MM.1S (cell line): ENCODE data around the gene MAP3K5.
"Not testable (repeated sequence)": the region's sequence is repeated elsewhere in the genome, so short reads cannot be mapped to it uniquely, and the experiment has no call there.

Experiments used
- DNase-seq: peaks from one replicate; pipeline ENCODE4 v3.0.0-alpha.2; 2015
- H2AFZ ChIP-seq: fragments of 300-600 bp; sonication (generic); 2 replicates; pipeline ENCODE4 v1.6.0; 2016; ENCODE audit warnings: antibody characterized with exemption, low read length
- H3F3A ChIP-seq: fragments of 300-600 bp; sonication (generic); 2 replicates; pipeline ENCODE4 v1.6.1; 2016; ENCODE audit warnings: mild to moderate bottlenecking, antibody characterized with exemption, low read length, moderate library complexity, mixed read lengths; ENCODE audit not compliant: insufficient read depth
- H3K27ac ChIP-seq: fragments of 300-600 bp; sonication (generic); 2 replicates; pipeline ENCODE4 v1.5.1; 2016; ENCODE audit warnings: mild to moderate bottlenecking, low read length
- H3K27me3 ChIP-seq: fragments of 300-600 bp; sonication (generic); replicated peaks from 2 replicates; pipeline ENCODE4 v1.6.0; 2016; ENCODE audit warnings: low read length; ENCODE audit not compliant: insufficient read depth
- H3K36me3 ChIP-seq: fragments of 300-600 bp; sonication (generic); replicated peaks from 2 replicates; pipeline ENCODE4 v1.6.1; 2016; ENCODE audit warnings: mild to moderate bottlenecking, low read length, mixed read lengths; ENCODE audit not compliant: insufficient read depth
- H3K4me1 ChIP-seq: fragments of 300-600 bp; sonication (generic); 2 replicates; pipeline ENCODE4 v1.6.1; 2016; ENCODE audit warnings: low read length, mixed read lengths
- H3K4me2 ChIP-seq: fragments of 300-600 bp; sonication (generic); 2 replicates; pipeline ENCODE4 v1.6.0; 2016; ENCODE audit warnings: low read depth, low read length
- H3K4me3 ChIP-seq: fragments of 300-600 bp; sonication (generic); 2 replicates; pipeline ENCODE4 v1.5.1; 2016; ENCODE audit warnings: low read length, mixed read lengths
- H3K79me2 ChIP-seq: fragments of 300-600 bp; sonication (generic); 2 replicates; pipeline ENCODE4 v1.6.1; 2016; ENCODE audit warnings: mixed run types, low read length, mixed read lengths
- H3K9ac ChIP-seq: fragments of 300-600 bp; sonication (generic); 2 replicates; pipeline ENCODE4 v1.6.1; 2016; ENCODE audit warnings: low read length, mixed read lengths
- H3K9me2 ChIP-seq: fragments of 300-600 bp; sonication (generic); replicated peaks from 2 replicates; pipeline ENCODE4 v1.6.1; 2016; ENCODE audit warnings: mild to moderate bottlenecking, low read length, mixed read lengths; ENCODE audit not compliant: insufficient read depth
- H3K9me3 ChIP-seq: fragments of 300-600 bp; sonication (generic); replicated peaks from 2 replicates; pipeline ENCODE4 v1.6.1; 2016; ENCODE audit warnings: mild to moderate bottlenecking, low read length, mixed read lengths; ENCODE audit not compliant: insufficient read depth
- H4K20me1 ChIP-seq: fragments of 300-600 bp; sonication (generic); 2 replicates; pipeline ENCODE4 v1.6.1; 2016; ENCODE audit warnings: mild to moderate bottlenecking, low read length, moderate library complexity, mixed read lengths; ENCODE audit not compliant: insufficient read depth
- CTCF ChIP-seq: fragments of 300-600 bp; sonication (generic); IDR thresholded peaks from 2 replicates; pipeline ENCODE4 v1.5.1; 2016; ENCODE audit warnings: antibody characterized with exemption, low read length, mixed read lengths
- EZH2 ChIP-seq: fragments of 300-600 bp; sonication (generic); optimal IDR thresholded peaks from 2 replicates; pipeline ENCODE3; 2017; ENCODE audit warnings: low read depth, mild to moderate bottlenecking, antibody characterized with exemption, low read length, mixed read lengths
- EZH2phosphoT487 ChIP-seq: fragments of 300-600 bp; sonication (generic); IDR thresholded peaks from 2 replicates; pipeline ENCODE4 v1.6.1; 2018; ENCODE audit warnings: antibody characterized with exemption, low read length

Gene MAP3K5

DNA sequence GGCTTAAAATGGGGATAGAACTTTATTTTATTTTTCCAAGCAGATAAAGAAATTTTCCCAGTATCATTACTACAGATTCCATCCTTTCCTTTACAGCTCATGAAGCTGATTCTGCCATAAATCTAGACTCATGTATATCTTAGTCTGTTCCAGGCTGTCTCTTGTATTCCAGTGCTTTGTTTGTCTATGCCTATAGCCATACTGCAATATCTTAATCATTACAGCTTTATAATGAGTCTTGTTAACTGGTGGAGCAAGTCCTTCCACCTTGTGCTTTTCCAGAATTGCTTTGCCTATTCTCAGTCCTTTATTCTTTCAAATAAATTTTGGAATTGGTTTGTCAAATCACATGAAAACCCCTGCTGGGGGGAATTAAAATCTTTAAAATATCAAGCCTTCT, 99.2 kb downstream of the MAP3K5 start:
- no peak overlapping the region for H3K4me2 ChIP-seq
- H3K9me3 ChIP-seq = no peaks in the 10 kb centered on the region
- DNase-seq = no peak
- TF ChIP-seq CTCF (no peak), EZH2 (no peak), EZH2phosphoT487 (no peak)
- H3K4me1 ChIP-seq = peaks cover 17% of the 10 kb centered on the region
- H2AFZ ChIP-seq = no peak overlapping the region
- H3K36me3 ChIP-seq = no peaks in the 10 kb centered on the region
- H4K20me1 ChIP-seq = no peaks in the 10 kb centered on the region
- H3K9me2 ChIP-seq = no peaks in the 10 kb centered on the region
- no peak overlapping the region for H3K9ac ChIP-seq
- peaks cover 13% of the 10 kb centered on the region; the same call in 1 of the 2 replicates for H3F3A ChIP-seq
- no peaks in the 10 kb centered on the region for H3K79me2 ChIP-seq
- H3K4me3 ChIP-seq = no peak overlapping the region
- H3K27me3 ChIP-seq = no peaks in the 10 kb centered on the region
- no peak overlapping the region for H3K27ac ChIP-seq

DNA sequence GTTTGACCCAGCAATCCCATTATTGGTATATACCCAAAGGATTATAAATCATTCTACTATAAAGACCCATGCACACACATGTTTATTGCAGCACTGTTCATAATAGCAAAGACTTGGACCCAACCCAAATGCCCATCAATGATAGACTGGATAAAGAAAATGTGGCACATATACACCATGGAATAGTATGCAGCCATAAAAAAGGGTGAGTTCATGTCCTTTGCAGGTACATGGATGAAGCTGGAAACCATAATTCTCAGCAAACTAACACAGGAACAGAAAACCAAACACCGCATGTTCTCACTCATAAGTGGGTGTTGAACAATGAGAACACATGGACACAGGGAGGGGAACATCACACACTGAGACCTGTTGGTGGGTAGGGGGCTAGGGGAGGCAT, 104.4 kb downstream of the MAP3K5 start:
- DNase-seq, H2AFZ ChIP-seq, H3K9me3 ChIP-seq, H3K79me2 ChIP-seq, H3K36me3 ChIP-seq, H3K27me3 ChIP-seq, H4K20me1 ChIP-seq, H3K9ac ChIP-seq, H3K4me1 ChIP-seq, H3K9me2 ChIP-seq, H3K4me2 ChIP-seq, H3K27ac ChIP-seq, H3K4me3 ChIP-seq, H3F3A ChIP-seq: not testable (repeated sequence)

GRCh38 chr6:136685540-136686108, 106.7 kb downstream of the MAP3K5 start:
- no peaks in the 10 kb centered on the region for H4K20me1 ChIP-seq
- H2AFZ ChIP-seq = no peak overlapping the region
- H3K36me3 ChIP-seq = no peaks in the 10 kb centered on the region
- TF ChIP-seq EZH2phosphoT487 (no peak), EZH2 (no peak), CTCF (no peak)
- no peaks in the 10 kb centered on the region for H3K9me2 ChIP-seq
- H3K4me2 ChIP-seq = no peak overlapping the region
- no peak overlapping the region for H3K4me3 ChIP-seq
- H3K79me2 ChIP-seq = no peaks in the 10 kb centered on the region
- H3K27ac ChIP-seq = no peak overlapping the region
- no peaks in the 10 kb centered on the region for H3K9me3 ChIP-seq
- no peaks in the 10 kb centered on the region for H3K4me1 ChIP-seq
- H3K9ac ChIP-seq = no peak overlapping the region
- H3F3A ChIP-seq = no peaks in the 10 kb centered on the region
- no peaks in the 10 kb centered on the region for H3K27me3 ChIP-seq
- DNase-seq = no peak

DNA sequence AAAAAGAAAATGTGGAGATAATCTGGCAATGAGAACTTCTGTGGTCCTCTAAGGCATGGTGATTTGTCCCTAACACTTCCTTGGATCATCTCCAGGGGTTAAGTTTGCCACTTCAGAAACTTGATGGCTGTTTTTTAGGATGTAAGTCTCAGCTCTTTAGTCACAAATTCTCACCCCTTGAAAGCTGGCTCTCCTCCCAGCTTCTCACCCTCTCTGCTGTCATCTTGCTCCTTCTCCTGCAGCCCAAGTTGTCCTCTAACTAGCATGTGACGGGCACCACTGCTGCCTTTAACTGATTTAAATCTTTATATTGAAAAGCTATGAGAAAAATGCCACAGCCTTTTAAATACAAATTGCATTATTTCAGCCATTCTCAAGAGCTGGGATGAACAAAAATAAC, 107.8 kb downstream of the MAP3K5 start:
- no peaks in the 10 kb centered on the region for H3K36me3 ChIP-seq
- no peaks in the 10 kb centered on the region for H3K27me3 ChIP-seq
- DNase-seq = no peak
- H3K27ac ChIP-seq = no peak overlapping the region
- no peaks in the 10 kb centered on the region for H3F3A ChIP-seq
- H3K4me1 ChIP-seq = no peaks in the 10 kb centered on the region
- no peaks in the 10 kb centered on the region for H3K9me2 ChIP-seq
- H3K9ac ChIP-seq = no peak overlapping the region
- H3K4me3 ChIP-seq = no peak overlapping the region
- TF ChIP-seq EZH2phosphoT487 (no peak), CTCF (no peak), EZH2 (no peak)
- no peaks in the 10 kb centered on the region for H3K79me2 ChIP-seq
- no peak overlapping the region for H3K4me2 ChIP-seq
- no peak overlapping the region for H2AFZ ChIP-seq
- no peaks in the 10 kb centered on the region for H4K20me1 ChIP-seq
- no peaks in the 10 kb centered on the region for H3K9me3 ChIP-seq
